Sigmoid colon (tissue), 7 donors: ENCODE results near the gene GRHL1. TPM values are rescaled to one million over a fixed set of nuclear protein-coding genes. Genes with fewer than 3 reads are reported as not detected.

Source experiments
- DNase-seq: peaks from one replicate; pipeline ENCODE4 v3.0.0-alpha.2; 2019
- H3K27ac ChIP-seq, 4 donors: fragments of 200-600 bp; sonication (generic); one replicate each; pipeline ENCODE4 v1.5.1; 2016 to 2019; ENCODE audit warnings: mild to moderate bottlenecking in 1 of 4
- H3K27me3 ChIP-seq, 3 donors: fragments of 200-600 bp; sonication (generic); one replicate each; pipeline ENCODE4 v1.5.1; 2019; ENCODE audit warnings: mild to moderate bottlenecking in 1 of 3
- H3K36me3 ChIP-seq, 4 donors: fragments of 200-600 bp; sonication (generic); one replicate each; pipeline ENCODE4 v1.5.1; 2016 to 2019
- H3K4me1 ChIP-seq, 4 donors: fragments of 200-600 bp; sonication (generic); one replicate each; pipeline ENCODE4 v1.5.1; 2017 to 2019
- H3K4me3 ChIP-seq, 4 donors: fragments of 200-600 bp; sonication (generic); one replicate each; pipeline ENCODE4 v1.5.1; 2017 to 2019; ENCODE audit warnings: mild to moderate bottlenecking in 2 of 4, moderate library complexity in 1 of 4
- H3K9me3 ChIP-seq, 4 donors: fragments of 200-600 bp in 3 of 4; sonication (generic) in 3 of 4; one replicate each; pipeline versions ENCODE4 v1.5.1 to v1.6.1; 2013 to 2019
- EP300 ChIP-seq, 4 donors: sonication (generic); formaldehyde crosslinking; IDR thresholded peaks; one replicate each; pipeline ENCODE4 v1.6.1; 2017; ENCODE audit warnings: antibody characterized with exemption in 4 of 4
- POLR2A ChIP-seq, 2 donors: fragments of 450-650 bp; IDR thresholded peaks; one replicate each; pipeline ENCODE4 v1.6.1; 2016; ENCODE audit warnings: antibody characterized with exemption in 2 of 2, mild to moderate bottlenecking in 2 of 2, moderate library complexity in 2 of 2
- POLR2AphosphoS5 ChIP-seq, 4 donors: sonication (generic); formaldehyde crosslinking; IDR thresholded peaks; one replicate each; pipeline ENCODE4 v1.6.1; 2017; ENCODE audit warnings: antibody characterized with exemption in 4 of 4
- WGBS, 2 donors: extraction: QIAGEN DNeasy Blood & Tissue Kit; methylation state at CpG; one replicate each; pipeline ENCODE4 v1.1.7; 2013; 5-methylcytosine and 5-hydroxymethylcytosine counted together
- intact Hi-C: fragments of 100-400 bp; cut with DNase I; formaldehyde crosslinking; loops from one replicate; pipeline ENCODE4 v1.15.1; 2023
- polyA plus RNA-seq, 3 donors: library from polyadenylated mRNA; stranded (reverse); fragments of 200-250 nt; gene quantifications; one replicate each; pipeline ENCODE4 v1.2.3, GENCODE V29; 2013
- total RNA-seq, 4 donors: library from RNA; depleted of rRNA; stranded (reverse); fragments of >200 nt; gene quantifications; one replicate each; pipeline ENCODE4 v1.1.0, GENCODE V29; 2016
- TF ChIP-seq, protein P1 (sequence below), 4 experiments: fragments of 450-650 bp in 3 of 4; fragments of 200-600 bp in 1 of 4; IDR thresholded peaks; one replicate each; pipeline ENCODE4 v1.5.1; 2016 to 2019; ENCODE audit warnings: antibody characterized with exemption in 4 of 4, mild to moderate bottlenecking in 3 of 4, moderate library complexity in 2 of 4
- donor health status: healthy with polysubstance abuse.
- donor health status: Bipolar disorder and iron deficiency.
- donor health status: healthy.

The GRHL1 gene
- total and polyA plus RNA-seq, 7 donors = under 0.01 to 4.2 (median 1.4) TPM

GRCh38 chr2:9988320-9988719, 36.8 kb downstream of the GRHL1 start:
- Histone ChIP-seq H3K36me3 (no peaks in the 10 kb centered on the region), H3K9me3 (no peaks in the 10 kb centered on the region), H3K4me3 (no peak overlapping the region), H3K27me3 (no peaks in the 10 kb centered on the region), H3K27ac (no peak overlapping the region), H3K4me1 (peaks cover 0 to 34% (median 27%) of the 10 kb centered on the region in 4 donors)
- DNase-seq = no peak
- intact Hi-C loops = no loop called here
- TF ChIP-seq, protein P1, sequence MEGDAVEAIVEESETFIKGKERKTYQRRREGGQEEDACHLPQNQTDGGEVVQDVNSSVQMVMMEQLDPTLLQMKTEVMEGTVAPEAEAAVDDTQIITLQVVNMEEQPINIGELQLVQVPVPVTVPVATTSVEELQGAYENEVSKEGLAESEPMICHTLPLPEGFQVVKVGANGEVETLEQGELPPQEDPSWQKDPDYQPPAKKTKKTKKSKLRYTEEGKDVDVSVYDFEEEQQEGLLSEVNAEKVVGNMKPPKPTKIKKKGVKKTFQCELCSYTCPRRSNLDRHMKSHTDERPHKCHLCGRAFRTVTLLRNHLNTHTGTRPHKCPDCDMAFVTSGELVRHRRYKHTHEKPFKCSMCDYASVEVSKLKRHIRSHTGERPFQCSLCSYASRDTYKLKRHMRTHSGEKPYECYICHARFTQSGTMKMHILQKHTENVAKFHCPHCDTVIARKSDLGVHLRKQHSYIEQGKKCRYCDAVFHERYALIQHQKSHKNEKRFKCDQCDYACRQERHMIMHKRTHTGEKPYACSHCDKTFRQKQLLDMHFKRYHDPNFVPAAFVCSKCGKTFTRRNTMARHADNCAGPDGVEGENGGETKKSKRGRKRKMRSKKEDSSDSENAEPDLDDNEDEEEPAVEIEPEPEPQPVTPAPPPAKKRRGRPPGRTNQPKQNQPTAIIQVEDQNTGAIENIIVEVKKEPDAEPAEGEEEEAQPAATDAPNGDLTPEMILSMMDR (IDR thresholded peaks at IDR 0.05) = no peak
- TF ChIP-seq POLR2AphosphoS5 (IDR thresholded peaks at IDR 0.05) (no peak), POLR2A (IDR thresholded peaks at IDR 0.05) (no peak)
- 96 to 98% methylated on average over 5 of the region's 5 CpGs for WGBS, 2 donors

- TF ChIP-seq POLR2AphosphoS5 (IDR thresholded peaks at IDR 0.05) = no peak
- TF ChIP-seq POLR2A (IDR thresholded peaks at IDR 0.05) = no peak
- TF ChIP-seq, protein P1 (IDR thresholded peaks at IDR 0.05) = no peak
- TF ChIP-seq EP300 (IDR thresholded peaks at IDR 0.05) = no peak
- H3K27me3 ChIP-seq = no peaks in the 10 kb centered on the region
- WGBS, 2 donors = 78 to 91% methylated on average over 6 of the region's 6 CpGs
- H3K36me3 ChIP-seq = no peaks in the 10 kb centered on the region
- no peaks in the 10 kb centered on the region for H3K9me3 ChIP-seq
- intact Hi-C loops = no loop called here
- no peak overlapping the region for H3K27ac ChIP-seq
- DNase-seq = no peak
- peaks cover 0 to 13% (median 6%) of the 10 kb centered on the region in 4 donors for H3K4me1 ChIP-seq
- no peak overlapping the region for H3K4me3 ChIP-seq
Measured at GRCh38 chr2:9990736-9991135, 39.2 kb downstream of the GRHL1 start.

- H3K4me1 ChIP-seq = peaks cover 0 to 10% (median 2%) of the 10 kb centered on the region in 4 donors
- H3K9me3 ChIP-seq = no peaks in the 10 kb centered on the region
- H3K36me3 ChIP-seq = no peaks in the 10 kb centered on the region
- 60 to 67% methylated on average over 1 of the region's 1 CpG for WGBS, 2 donors
- H3K4me3 ChIP-seq = no peak overlapping the region
- TF ChIP-seq POLR2A (IDR thresholded peaks at IDR 0.05) = no peak
- no peak for TF ChIP-seq POLR2AphosphoS5 (IDR thresholded peaks at IDR 0.05)
- no peak for TF ChIP-seq EP300 (IDR thresholded peaks at IDR 0.05)
- TF ChIP-seq, protein P1 (IDR thresholded peaks at IDR 0.05) = no peak
- DNase-seq = no peak
- no peak overlapping the region for H3K27ac ChIP-seq
- no peaks in the 10 kb centered on the region for H3K27me3 ChIP-seq
- intact Hi-C loops = no loop called here
Measured at GRCh38 chr2:9991221-9991620, 39.7 kb downstream of the GRHL1 start.

- H3K27ac ChIP-seq = no peak overlapping the region
- no peak for TF ChIP-seq POLR2AphosphoS5 (IDR thresholded peaks at IDR 0.05)
- no peak for TF ChIP-seq EP300 (IDR thresholded peaks at IDR 0.05)
- TF ChIP-seq POLR2A (IDR thresholded peaks at IDR 0.05) = no peak
- TF ChIP-seq, protein P1 (IDR thresholded peaks at IDR 0.05) = no peak
- no peaks in the 10 kb centered on the region for H3K9me3 ChIP-seq
- no peaks in the 10 kb centered on the region for H3K27me3 ChIP-seq
- DNase-seq = no peak
- intact Hi-C loops = no loop called here
- no peaks in the 10 kb centered on the region for H3K36me3 ChIP-seq
- H3K4me1 ChIP-seq = peaks cover 0 to 15% (median 0%) of the 10 kb centered on the region in 4 donors
- no peak overlapping the region for H3K4me3 ChIP-seq
- WGBS, 2 donors = 79 to 88% methylated on average over 6 of the region's 6 CpGs
Measured at GRCh38 chr2:9991829-9992273, 40.4 kb downstream of the GRHL1 start.
